HepG2 (cell line): ENCODE results near the gene TTPAL. TPM values are rescaled to one million over a fixed set of nuclear protein-coding genes. Genes with fewer than 3 reads are reported as not detected.

Experiments used
- ARNTL ChIP-seq: sonication (generic); formaldehyde crosslinking; IDR thresholded peaks from 2 replicates; pipeline ENCODE4 v1.4.0; 2020; ENCODE audit warnings: mild to moderate bottlenecking, missing genetic modification reagents
- BORCS8-MEF2B ChIP-seq: sonication (generic); formaldehyde crosslinking; IDR thresholded peaks from 2 replicates; pipeline ENCODE4 v1.8.0; 2022; ENCODE audit warnings: mild to moderate bottlenecking, missing genetic modification reagents
- CREB1 ChIP-seq, 2 experiments: fragments of 450-650 bp in 1 of 2; IDR thresholded peaks; 2 replicates each; pipeline ENCODE4 v1.6.1; 2016 to 2017; ENCODE audit warnings: control low read depth in 1 of 2, mild to moderate bottlenecking in 1 of 2, missing compliant biosample characterization in 1 of 2, missing genetic modification characterization in 1 of 2
- FLYWCH1 ChIP-seq: sonication (generic); formaldehyde crosslinking; IDR thresholded peaks from 2 replicates; pipeline ENCODE4 v1.8.1; 2023; ENCODE audit warnings: mild to moderate bottlenecking, missing genetic modification reagents
- FOXA1 ChIP-seq, 2 experiments: fragments of 450-650 bp in 1 of 2; sonication (generic) in 1 of 2; formaldehyde crosslinking in 1 of 2; IDR thresholded peaks; 2 replicates each; pipeline versions ENCODE4 v1.4.0 to v1.6.1; 2016 to 2020; ENCODE audit warnings: missing genetic modification reagents in 1 of 2
- GATAD2A ChIP-seq: IDR thresholded peaks from 2 replicates; pipeline ENCODE4 v1.6.1; 2016
- NBN ChIP-seq: fragments of 450-650 bp; conservative IDR thresholded peaks from 2 replicates; pipeline ENCODE4 v1.6.1; 2017
- NRL ChIP-seq: sonication (generic); formaldehyde crosslinking; IDR thresholded peaks from 2 replicates; pipeline ENCODE4 v1.5.0; 2020; ENCODE audit warnings: missing genetic modification reagents, mild to moderate bottlenecking, moderate library complexity, borderline replicate concordance
- REL ChIP-seq: sonication (generic); formaldehyde crosslinking; conservative IDR thresholded peaks from 2 replicates; pipeline ENCODE4 v1.8.0; 2022; ENCODE audit warnings: mild to moderate bottlenecking, missing genetic modification reagents, moderate library complexity
- RFXAP ChIP-seq: sonication (generic); formaldehyde crosslinking; IDR thresholded peaks from 2 replicates; pipeline ENCODE4 v1.4.0; 2020; ENCODE audit warnings: missing genetic modification reagents, borderline replicate concordance
- SALL2 ChIP-seq: sonication (generic); formaldehyde crosslinking; IDR thresholded peaks from 2 replicates; pipeline ENCODE4 v1.8.1; 2023; ENCODE audit warnings: mild to moderate bottlenecking, missing genetic modification reagents, inconsistent platforms
- SRF ChIP-seq: IDR thresholded peaks from 2 replicates; pipeline ENCODE4 v1.6.1; 2011; ENCODE audit warnings: mild to moderate bottlenecking, low read depth, low read length, moderate library complexity
- TGIF2 ChIP-seq: IDR thresholded peaks from 2 replicates; pipeline ENCODE4 v1.6.1; 2016; ENCODE audit warnings: control low read depth, missing compliant biosample characterization
- ZNF468 ChIP-seq: sonication (generic); formaldehyde crosslinking; IDR thresholded peaks from 2 replicates; pipeline ENCODE4 v1.8.0; 2022; ENCODE audit warnings: mild to moderate bottlenecking, moderate library complexity, missing genetic modification reagents
- ZNF777 ChIP-seq: sonication (generic); formaldehyde crosslinking; IDR thresholded peaks from 2 replicates; pipeline ENCODE4 v1.4.0; 2020; ENCODE audit warnings: missing genetic modification reagents
- ZNF83 ChIP-seq: sonication (generic); formaldehyde crosslinking; IDR thresholded peaks from 2 replicates; pipeline ENCODE4 v1.4.0; 2020; ENCODE audit warnings: missing genetic modification reagents, mild to moderate bottlenecking, borderline replicate concordance
- polyA plus RNA-seq, 8 experiments: library from polyadenylated mRNA; depleted of rRNA in 3 of 8; stranded (reverse) in 7 of 8; unstranded in 1 of 8; fragments of >200 nt; fragmentation: Illumina TruSeq in 4 of 8; extraction: Trizol in 4 of 8; gene quantifications; 2 replicates each; pipeline versions ENCODE4 v1.2.1 to v1.2.3, GENCODE V29; 2011 to 2016; ENCODE audit warnings: low read depth in 4 of 8, missing spikeins in 1 of 8, mixed read lengths in 1 of 8; ENCODE audit not compliant: insufficient read depth in 1 of 8
- total RNA-seq, 5 experiments: library from RNA; depleted of rRNA; stranded (reverse); fragments of >200 nt; fragmentation: Illumina TruSeq; extraction: Trizol; gene quantifications; 2 replicates each; pipeline ENCODE4 v1.2.3, GENCODE V29; 2016; ENCODE audit warnings: low read depth in 1 of 5
- TF ChIP-seq, protein P1 (sequence below): sonication (generic); formaldehyde crosslinking; IDR thresholded peaks from 2 replicates; pipeline ENCODE4 v1.4.0; 2020; ENCODE audit warnings: mild to moderate bottlenecking, low read depth, missing genetic modification reagents
- TF ChIP-seq, protein P2 (sequence below): sonication (generic); formaldehyde crosslinking; IDR thresholded peaks from 2 replicates; pipeline ENCODE4 v1.8.1; 2023; ENCODE audit warnings: mild to moderate bottlenecking, moderate library complexity, missing genetic modification reagents
- TF ChIP-seq, protein P3 (sequence below): sonication (generic); formaldehyde crosslinking; IDR thresholded peaks from 2 replicates; pipeline ENCODE4 v1.4.0; 2020; ENCODE audit warnings: low read depth, mild to moderate bottlenecking, missing genetic modification reagents
- TF ChIP-seq, protein P4 (sequence below): sonication (generic); formaldehyde crosslinking; IDR thresholded peaks from 2 replicates; pipeline ENCODE4 v1.5.1; 2020; ENCODE audit warnings: mild to moderate bottlenecking, missing genetic modification reagents, moderate library complexity

TTPAL gene
- total and polyA plus RNA-seq, 2 of the 13 experiments (the other 11 are each of a cell fraction or from before 2014, with no cell fraction given): 4.3 to 18.8 TPM

DNA sequence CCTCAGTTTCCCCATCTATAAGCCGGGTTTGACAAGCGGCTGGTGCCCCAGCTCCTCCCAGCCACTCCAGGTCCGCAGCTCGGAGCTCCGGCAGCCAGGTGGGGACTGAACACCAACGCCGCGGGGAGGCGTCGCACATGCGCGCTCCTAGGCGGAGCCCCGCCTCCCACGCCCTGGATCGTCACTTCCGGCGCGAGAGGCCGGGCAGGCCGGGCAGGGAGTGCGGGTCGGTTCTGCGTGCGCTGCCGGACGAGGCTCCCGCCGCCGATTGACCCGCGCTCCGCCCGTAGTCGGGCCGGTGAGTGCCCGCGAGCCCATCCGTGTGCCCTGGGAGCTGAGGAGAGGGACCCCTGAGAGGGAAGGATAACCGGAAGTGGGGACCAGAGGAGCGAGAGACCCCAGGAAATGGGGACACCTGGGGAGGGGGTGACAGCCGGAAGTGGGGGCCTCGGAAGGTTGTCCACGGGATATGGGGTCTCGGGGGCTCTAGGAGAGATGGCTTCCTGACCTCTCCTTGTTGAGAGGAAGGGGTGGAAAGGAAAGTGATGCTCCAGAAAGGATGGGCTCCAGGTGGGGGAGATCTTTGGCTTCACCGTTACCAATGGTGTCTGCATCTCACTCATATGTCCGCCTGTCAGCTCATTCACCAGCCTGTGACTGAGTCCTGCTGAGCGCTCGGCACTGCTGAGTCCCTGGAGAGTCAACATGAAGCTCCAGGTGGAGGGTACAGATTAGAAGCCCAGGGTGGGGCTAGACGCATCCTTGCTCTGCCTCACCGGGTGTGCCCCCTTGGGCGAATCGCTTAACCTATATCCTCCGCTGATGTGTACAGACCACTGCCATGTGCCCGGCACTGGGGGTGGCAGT is at the start of gene TTPAL (continued):
- TF ChIP-seq, protein P1, sequence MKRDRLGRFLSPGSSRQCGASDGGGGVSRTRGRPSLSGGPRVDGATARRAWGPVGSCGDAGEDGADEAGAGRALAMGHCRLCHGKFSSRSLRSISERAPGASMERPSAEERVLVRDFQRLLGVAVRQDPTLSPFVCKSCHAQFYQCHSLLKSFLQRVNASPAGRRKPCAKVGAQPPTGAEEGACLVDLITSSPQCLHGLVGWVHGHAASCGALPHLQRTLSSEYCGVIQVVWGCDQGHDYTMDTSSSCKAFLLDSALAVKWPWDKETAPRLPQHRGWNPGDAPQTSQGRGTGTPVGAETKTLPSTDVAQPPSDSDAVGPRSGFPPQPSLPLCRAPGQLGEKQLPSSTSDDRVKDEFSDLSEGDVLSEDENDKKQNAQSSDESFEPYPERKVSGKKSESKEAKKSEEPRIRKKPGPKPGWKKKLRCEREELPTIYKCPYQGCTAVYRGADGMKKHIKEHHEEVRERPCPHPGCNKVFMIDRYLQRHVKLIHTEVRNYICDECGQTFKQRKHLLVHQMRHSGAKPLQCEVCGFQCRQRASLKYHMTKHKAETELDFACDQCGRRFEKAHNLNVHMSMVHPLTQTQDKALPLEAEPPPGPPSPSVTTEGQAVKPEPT (CRISPR knock-in tag): peak; percentile 98
- TF ChIP-seq NRL (peak; percentile 99), NBN (no peak), FLYWCH1 (no peak), ZNF468 (CRISPR knock-in tag) (no peak), ZNF777 (0 out of 2 replicates have a peak, but pooled peaks have one; percentile 11), SRF (0 out of 2 replicates have a peak, but pooled peaks have one; percentile 17), GATAD2A (CRISPR knock-in tag) (peak; percentile 54), RFXAP (CRISPR knock-in tag) (peak; percentile 67; the same call in 1 of the 2 replicates), CREB1 (IDR thresholded peaks at IDR 0.05) (peak; percentile 93), CREB1 (CRISPR knock-in tag; IDR thresholded peaks at IDR 0.05) (peak; percentile 91), ZNF83 (CRISPR knock-in tag) (peak; percentile 97), SALL2 (CRISPR knock-in tag) (peak; percentile 71; the same call in 1 of the 2 replicates), REL (CRISPR knock-in tag) (peak; percentile 88), ARNTL (CRISPR knock-in tag) (peak; percentile 92), TGIF2 (CRISPR knock-in tag) (peak; percentile 86), BORCS8-MEF2B (CRISPR knock-in tag) (peak; percentile 99), FOXA1 (IDR thresholded peaks at IDR 0.05) (no peak), FOXA1 (CRISPR knock-in tag; IDR thresholded peaks at IDR 0.05) (peak; percentile 47)
- TF ChIP-seq, protein P2, sequence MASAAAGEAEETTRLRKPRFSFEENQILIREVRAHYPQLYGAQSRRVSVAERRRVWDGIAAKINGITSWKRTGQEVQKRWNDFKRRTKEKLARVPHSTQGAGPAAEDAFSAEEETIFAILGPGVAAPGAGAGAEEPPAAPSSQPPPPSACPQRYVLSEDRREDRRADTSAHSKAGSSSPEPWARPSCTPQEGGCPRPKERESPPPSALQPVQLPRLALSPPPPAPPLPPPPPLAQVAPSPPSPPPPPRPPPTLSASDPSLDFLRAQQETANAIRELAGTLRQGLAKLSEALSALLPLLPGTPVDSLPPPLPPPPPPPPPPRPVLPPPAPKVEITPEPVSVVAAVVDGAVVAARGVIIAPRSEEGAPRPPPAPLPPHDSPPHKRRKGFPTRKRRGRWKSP (CRISPR knock-in tag): peak; percentile 93
- TF ChIP-seq, protein P3, sequence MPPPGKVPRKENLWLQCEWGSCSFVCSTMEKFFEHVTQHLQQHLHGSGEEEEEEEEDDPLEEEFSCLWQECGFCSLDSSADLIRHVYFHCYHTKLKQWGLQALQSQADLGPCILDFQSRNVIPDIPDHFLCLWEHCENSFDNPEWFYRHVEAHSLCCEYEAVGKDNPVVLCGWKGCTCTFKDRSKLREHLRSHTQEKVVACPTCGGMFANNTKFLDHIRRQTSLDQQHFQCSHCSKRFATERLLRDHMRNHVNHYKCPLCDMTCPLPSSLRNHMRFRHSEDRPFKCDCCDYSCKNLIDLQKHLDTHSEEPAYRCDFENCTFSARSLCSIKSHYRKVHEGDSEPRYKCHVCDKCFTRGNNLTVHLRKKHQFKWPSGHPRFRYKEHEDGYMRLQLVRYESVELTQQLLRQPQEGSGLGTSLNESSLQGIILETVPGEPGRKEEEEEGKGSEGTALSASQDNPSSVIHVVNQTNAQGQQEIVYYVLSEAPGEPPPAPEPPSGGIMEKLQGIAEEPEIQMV (CRISPR knock-in tag): peak; percentile 94
- TF ChIP-seq, protein P4, sequence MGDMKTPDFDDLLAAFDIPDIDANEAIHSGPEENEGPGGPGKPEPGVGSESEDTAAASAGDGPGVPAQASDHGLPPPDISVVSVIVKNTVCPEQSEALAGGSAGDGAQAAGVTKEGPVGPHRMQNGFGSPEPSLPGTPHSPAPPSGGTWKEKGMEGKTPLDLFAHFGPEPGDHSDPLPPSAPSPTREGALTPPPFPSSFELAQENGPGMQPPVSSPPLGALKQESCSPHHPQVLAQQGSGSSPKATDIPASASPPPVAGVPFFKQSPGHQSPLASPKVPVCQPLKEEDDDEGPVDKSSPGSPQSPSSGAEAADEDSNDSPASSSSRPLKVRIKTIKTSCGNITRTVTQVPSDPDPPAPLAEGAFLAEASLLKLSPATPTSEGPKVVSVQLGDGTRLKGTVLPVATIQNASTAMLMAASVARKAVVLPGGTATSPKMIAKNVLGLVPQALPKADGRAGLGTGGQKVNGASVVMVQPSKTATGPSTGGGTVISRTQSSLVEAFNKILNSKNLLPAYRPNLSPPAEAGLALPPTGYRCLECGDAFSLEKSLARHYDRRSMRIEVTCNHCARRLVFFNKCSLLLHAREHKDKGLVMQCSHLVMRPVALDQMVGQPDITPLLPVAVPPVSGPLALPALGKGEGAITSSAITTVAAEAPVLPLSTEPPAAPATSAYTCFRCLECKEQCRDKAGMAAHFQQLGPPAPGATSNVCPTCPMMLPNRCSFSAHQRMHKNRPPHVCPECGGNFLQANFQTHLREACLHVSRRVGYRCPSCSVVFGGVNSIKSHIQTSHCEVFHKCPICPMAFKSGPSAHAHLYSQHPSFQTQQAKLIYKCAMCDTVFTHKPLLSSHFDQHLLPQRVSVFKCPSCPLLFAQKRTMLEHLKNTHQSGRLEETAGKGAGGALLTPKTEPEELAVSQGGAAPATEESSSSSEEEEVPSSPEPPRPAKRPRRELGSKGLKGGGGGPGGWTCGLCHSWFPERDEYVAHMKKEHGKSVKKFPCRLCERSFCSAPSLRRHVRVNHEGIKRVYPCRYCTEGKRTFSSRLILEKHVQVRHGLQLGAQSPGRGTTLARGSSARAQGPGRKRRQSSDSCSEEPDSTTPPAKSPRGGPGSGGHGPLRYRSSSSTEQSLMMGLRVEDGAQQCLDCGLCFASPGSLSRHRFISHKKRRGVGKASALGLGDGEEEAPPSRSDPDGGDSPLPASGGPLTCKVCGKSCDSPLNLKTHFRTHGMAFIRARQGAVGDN (CRISPR knock-in tag): peak; percentile 100
